Lung (tissue), 12 donors: ENCODE measurements around the gene NCS1. TPM values are rescaled to one million over a fixed set of nuclear protein-coding genes. Genes with fewer than 3 reads are reported as not detected.
A peak's percentile ranks its signal among the peaks of the same experiment; 100 is the strongest.
"Not testable (repeated sequence)": the region's sequence is repeated elsewhere in the genome, so short reads cannot be mapped to it uniquely, and the experiment has no call there.

Experiments
- ATAC-seq: fragments of 200-7000 bp; cut with Tn5 transposase; one replicate; pipeline ENCODE4 v1.9.1; 2020; ENCODE audit warnings: moderate number of reproducible peaks; ENCODE audit not compliant: insufficient read depth, low FRiP score
- DNase-seq, 3 donors: peaks; one replicate each; pipeline ENCODE4 v3.0.0-alpha.2; 2013 to 2017
- H3K27ac ChIP-seq, 2 donors: one replicate each; pipeline ENCODE4 v1.5.1; 2013; ENCODE audit warnings: mild to moderate bottlenecking in 2 of 2, moderate library complexity in 2 of 2, control low read depth in 1 of 2, inconsistent platforms in 1 of 2, low read depth in 1 of 2, low read length in 1 of 2
- H3K27me3 ChIP-seq, 3 donors: one replicate each; pipeline ENCODE4 v1.5.1; 2013; ENCODE audit warnings: low read length in 2 of 3; ENCODE audit not compliant: control insufficient read depth in 3 of 3, insufficient read depth in 3 of 3
- H3K36me3 ChIP-seq, 4 donors: one replicate each; pipeline ENCODE4 v1.5.1; 2013; ENCODE audit warnings: low read length in 4 of 4, mild to moderate bottlenecking in 1 of 4, moderate library complexity in 1 of 4; ENCODE audit not compliant: control insufficient read depth in 4 of 4, insufficient read depth in 4 of 4
- H3K4me1 ChIP-seq, 5 donors: one replicate each; pipeline ENCODE4 v1.5.1; 2013; ENCODE audit warnings: low read length in 5 of 5, mild to moderate bottlenecking in 2 of 5, moderate library complexity in 1 of 5; ENCODE audit not compliant: control insufficient read depth in 5 of 5, insufficient read depth in 5 of 5
- H3K4me3 ChIP-seq: one replicate; pipeline ENCODE4 v1.5.1; 2013; ENCODE audit warnings: mild to moderate bottlenecking, control low read depth, moderate library complexity
- H3K9ac ChIP-seq, 2 donors: one replicate each; pipeline ENCODE4 v1.5.1; 2013; ENCODE audit warnings: low read length in 2 of 2, control low read depth in 1 of 2; ENCODE audit not compliant: insufficient read depth in 1 of 2
- H3K9me3 ChIP-seq, 4 donors: one replicate each; pipeline ENCODE4 v1.5.1; 2013; ENCODE audit warnings: low read length in 3 of 4, mild to moderate bottlenecking in 1 of 4, moderate library complexity in 1 of 4; ENCODE audit not compliant: control insufficient read depth in 4 of 4, insufficient read depth in 3 of 4
- WGBS, 2 donors: extraction: QIAGEN DNeasy Blood & Tissue Kit; methylation state at CpG; one replicate each; pipeline ENCODE4 v1.1.7; 2013; 5-methylcytosine and 5-hydroxymethylcytosine counted together
- polyA plus RNA-seq, 2 donors: library from polyadenylated mRNA; stranded (reverse); fragments of 200-250 nt; gene quantifications; one replicate each; pipeline ENCODE4 v1.2.1, GENCODE V29; 2013
- total RNA-seq, 2 donors: library from RNA; depleted of rRNA in 1 of 2; stranded (reverse); fragments of >200 nt in 1 of 2; gene quantifications; one replicate each; pipeline ENCODE4 v1.2.1, GENCODE V29; 2014 to 2021
- TF ChIP-seq, protein P1 (sequence below): IDR thresholded peaks from 2 replicates; pipeline ENCODE4 v1.5.1; 2012; ENCODE audit warnings: mild to moderate bottlenecking; ENCODE audit errors: control extremely low read depth, extremely low read depth
- donor health status: control.
- donor health status: control.
- donor health status: Bipolar disorder and iron deficiency.
- donor health status: healthy.
- donor health status: DM: yes; HTN: yes; CAD: no.

The NCS1 gene
- total and polyA plus RNA-seq, 4 donors = 5.8 to 27.5 (median 6.5) TPM

DNA sequence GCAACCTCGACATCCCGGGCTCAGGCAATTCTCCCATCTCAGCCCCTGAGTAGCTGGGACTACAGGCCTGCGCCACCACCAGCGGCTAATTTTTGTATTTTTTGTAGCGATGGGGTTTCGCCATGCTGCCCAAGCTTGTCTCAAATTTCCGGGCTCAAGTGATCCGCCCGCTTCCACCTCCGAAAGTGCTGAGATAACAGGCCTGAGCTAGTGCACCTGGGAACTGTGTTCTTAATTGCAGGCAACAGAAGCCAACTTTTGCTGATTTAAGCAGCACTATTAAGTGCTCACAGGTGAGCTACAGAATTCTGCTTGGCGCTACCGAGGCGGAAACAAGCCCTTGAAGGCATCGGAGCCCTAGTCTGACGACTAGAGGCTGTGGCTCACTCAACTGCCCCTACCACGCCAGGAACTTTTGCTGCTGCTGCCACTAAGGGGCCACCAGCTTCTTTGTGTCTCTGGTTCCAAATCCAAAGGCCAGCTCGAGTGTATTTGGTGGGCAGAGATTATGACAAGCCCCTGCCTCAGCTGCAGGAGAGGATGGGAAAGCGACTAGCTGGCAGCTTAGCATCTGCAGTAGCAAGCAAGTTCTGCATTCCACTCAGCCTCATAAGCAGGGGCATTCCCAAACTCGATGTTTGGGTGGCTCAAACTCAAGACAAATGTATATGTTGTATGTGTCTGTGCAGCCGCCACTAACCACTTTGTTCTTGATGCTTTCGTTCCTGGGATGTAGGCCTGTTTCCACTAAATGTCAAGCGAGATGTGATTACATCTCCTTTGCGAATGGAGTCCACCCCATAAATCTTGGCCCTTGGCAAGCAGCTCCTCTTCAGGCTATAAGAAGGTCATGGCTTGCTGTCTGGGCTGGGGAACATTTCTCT is 82.8 kb downstream of the NCS1 start:
- H3K9me3 ChIP-seq = peaks cover 0 to 2% (median 0%) of the 10 kb centered on the region in 4 donors
- H3K4me1 ChIP-seq = peaks cover 0 to 8% (median 0%) of the 10 kb centered on the region in 5 donors
- 81 to 85% methylated on average over 23 of the region's 23 CpGs for WGBS, 2 donors
- DNase-seq (peak; percentile 49 to 76 (median 55)), ATAC-seq (no peak)
- TF ChIP-seq, protein P1, sequence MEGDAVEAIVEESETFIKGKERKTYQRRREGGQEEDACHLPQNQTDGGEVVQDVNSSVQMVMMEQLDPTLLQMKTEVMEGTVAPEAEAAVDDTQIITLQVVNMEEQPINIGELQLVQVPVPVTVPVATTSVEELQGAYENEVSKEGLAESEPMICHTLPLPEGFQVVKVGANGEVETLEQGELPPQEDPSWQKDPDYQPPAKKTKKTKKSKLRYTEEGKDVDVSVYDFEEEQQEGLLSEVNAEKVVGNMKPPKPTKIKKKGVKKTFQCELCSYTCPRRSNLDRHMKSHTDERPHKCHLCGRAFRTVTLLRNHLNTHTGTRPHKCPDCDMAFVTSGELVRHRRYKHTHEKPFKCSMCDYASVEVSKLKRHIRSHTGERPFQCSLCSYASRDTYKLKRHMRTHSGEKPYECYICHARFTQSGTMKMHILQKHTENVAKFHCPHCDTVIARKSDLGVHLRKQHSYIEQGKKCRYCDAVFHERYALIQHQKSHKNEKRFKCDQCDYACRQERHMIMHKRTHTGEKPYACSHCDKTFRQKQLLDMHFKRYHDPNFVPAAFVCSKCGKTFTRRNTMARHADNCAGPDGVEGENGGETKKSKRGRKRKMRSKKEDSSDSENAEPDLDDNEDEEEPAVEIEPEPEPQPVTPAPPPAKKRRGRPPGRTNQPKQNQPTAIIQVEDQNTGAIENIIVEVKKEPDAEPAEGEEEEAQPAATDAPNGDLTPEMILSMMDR = no peak
- H3K4me3 ChIP-seq = no peak overlapping the region
- H3K36me3 ChIP-seq = no peaks in the 10 kb centered on the region
- peaks cover 0 to 6% (median 4%) of the 10 kb centered on the region in 3 donors for H3K27me3 ChIP-seq
- H3K27ac ChIP-seq = no peak overlapping the region
- H3K9ac ChIP-seq = no peak overlapping the region

DNA sequence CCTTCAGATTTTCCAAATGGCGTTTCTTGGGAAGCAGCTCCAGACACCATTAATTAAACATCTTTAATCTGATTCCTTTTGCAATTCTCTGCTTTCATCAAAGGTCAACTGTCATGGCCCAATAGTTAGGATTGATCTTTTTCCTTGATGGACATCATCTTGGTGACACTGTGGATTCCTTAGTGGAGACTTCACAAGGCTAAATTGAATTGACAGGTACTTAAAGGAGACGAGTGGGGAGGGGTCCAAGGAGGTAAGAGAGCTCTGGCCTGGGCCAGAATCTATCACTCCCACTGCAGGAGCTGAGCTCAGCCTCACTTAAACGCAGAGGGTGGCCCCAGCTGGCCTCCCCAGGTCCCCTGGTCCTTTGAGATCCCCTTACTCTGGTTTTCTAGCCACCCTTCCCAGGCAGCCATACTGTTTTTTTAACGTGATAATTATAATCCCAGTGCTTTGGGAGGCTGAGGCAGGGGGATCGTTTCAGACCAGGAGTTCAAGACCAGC is 83.5 kb downstream of the NCS1 start:
- Histone ChIP-seq H3K9me3 (peaks cover 0 to 2% (median 0%) of the 10 kb centered on the region in 4 donors), H3K27me3 (peaks cover 0 to 10% (median 4%) of the 10 kb centered on the region in 3 donors), H3K4me1 (peaks cover 0 to 8% (median 0%) of the 10 kb centered on the region in 5 donors), H3K36me3 (no peaks in the 10 kb centered on the region), H3K9ac (no peak overlapping the region), H3K27ac (no peak overlapping the region), H3K4me3 (no peak overlapping the region)
- 78 to 86% methylated on average over 5 of the region's 5 CpGs for WGBS, 2 donors
- ATAC-seq = no peak
- no peak for DNase-seq
- TF ChIP-seq, protein P1 = no peak

DNA sequence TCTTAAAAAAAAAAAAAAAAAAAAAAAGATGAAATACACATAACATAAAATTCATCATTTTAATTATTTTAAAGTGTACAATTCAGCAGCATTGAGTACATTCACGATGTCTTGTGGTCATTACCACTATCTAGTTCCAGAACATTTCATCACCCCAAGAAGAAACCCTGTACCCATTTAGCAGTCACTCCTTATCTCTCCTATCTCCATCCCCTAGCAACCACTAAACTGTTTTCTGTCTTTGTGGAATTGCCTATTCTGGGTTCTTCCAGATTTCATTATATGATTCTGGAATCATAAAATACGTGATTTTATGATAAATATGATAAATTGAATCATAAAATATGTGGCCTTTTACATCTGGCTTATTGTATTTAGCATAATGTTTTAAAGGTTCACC is 84.4 kb downstream of the NCS1 start:
- 80 to 87% methylated on average over 2 of the region's 2 CpGs for WGBS, 2 donors
- peaks cover 0 to 2% (median 0%) of the 10 kb centered on the region in 4 donors for H3K9me3 ChIP-seq
- ATAC-seq = no peak
- DNase-seq = no peak
- H3K27me3 ChIP-seq = peaks cover 0 to 10% (median 6%) of the 10 kb centered on the region in 3 donors
- TF ChIP-seq, protein P1 = no peak
- no peak overlapping the region for H3K9ac ChIP-seq
- no peaks in the 10 kb centered on the region for H3K36me3 ChIP-seq
- no peak overlapping the region for H3K27ac ChIP-seq
- no peak overlapping the region for H3K4me3 ChIP-seq
- H3K4me1 ChIP-seq = peaks cover 0 to 8% (median 0%) of the 10 kb centered on the region in 5 donors

DNA sequence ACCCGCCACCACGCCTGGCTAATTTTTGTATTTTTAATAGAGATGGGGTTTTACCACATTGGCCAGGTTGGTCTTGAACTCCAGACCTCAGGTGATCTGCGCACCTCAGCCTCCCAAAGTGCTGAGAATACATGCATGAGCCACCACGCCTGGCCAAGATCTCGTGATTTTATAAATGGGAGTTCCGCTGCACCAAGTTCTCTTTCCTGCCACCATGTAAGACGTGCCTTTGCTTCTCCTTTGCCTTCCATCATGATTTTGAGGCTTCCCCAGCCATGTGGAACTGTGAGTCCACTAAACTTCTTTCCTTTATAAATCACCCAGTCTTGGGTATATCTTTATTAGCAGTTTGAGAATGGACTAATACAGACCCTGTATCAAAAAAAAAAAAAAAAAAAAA is 85.9 kb downstream of the NCS1 start:
- 93 to 95% methylated on average over 7 of the region's 7 CpGs for whole genome bisulfite sequencing, 2 donors
- not testable (repeated sequence) for DNase-seq, ATAC-seq

More for the DNA sequence above, 85.9 kb downstream of the NCS1 start:
- H3K36me3 ChIP-seq, H3K27ac ChIP-seq, H3K4me1 ChIP-seq, H3K4me3 ChIP-seq, H3K9ac ChIP-seq, H3K9me3 ChIP-seq: not testable (repeated sequence)
- H3K27me3 ChIP-seq = peaks cover 0 to 21% (median 14%) of the 10 kb centered on the region in 3 donors
